Gastrocnemius medialis (tissue), 4 donors: ENCODE results near the gene ACTBL2.

ENCODE experiments used
- CTCF ChIP-seq, 5 experiments: fragments of 450-650 bp in 3 of 5; fragments of 200-600 bp in 2 of 5; sonication (generic) in 2 of 5; IDR thresholded peaks in 4 of 5; conservative IDR thresholded peaks in 1 of 5; 1 replicate in 4 of 5; 2 replicates in 1 of 5; pipeline ENCODE4 v1.5.1; 2016 to 2019; ENCODE audit warnings: antibody characterized with exemption in 5 of 5, mild to moderate bottlenecking in 3 of 5, moderate library complexity in 3 of 5
- POLR2A ChIP-seq, 2 donors: fragments of 450-650 bp; IDR thresholded peaks; one replicate each; pipeline ENCODE4 v1.6.1; 2017; ENCODE audit warnings: antibody characterized with exemption in 2 of 2, mild to moderate bottlenecking in 2 of 2, moderate library complexity in 2 of 2

- TF ChIP-seq CTCF (IDR thresholded peaks at IDR 0.05 in 4 of 5, conservative IDR thresholded peaks at IDR 0.05 in 1 of 5) (no peak), POLR2A (IDR thresholded peaks at IDR 0.05) (no peak)
Observed at GRCh38 chr5:57434683-57435082, 47.9 kb downstream of the ACTBL2 start.
